Putamen (tissue), 1 donor: ENCODE data around the gene ARL13B.
A peak's percentile ranks its signal among the peaks of the same experiment; 100 is the strongest.
"Not testable (repeated sequence)": the region's sequence is repeated elsewhere in the genome, so short reads cannot be mapped to it uniquely, and the experiment has no call there.

Experiments
- DNase-seq: peaks from one replicate; pipeline ENCODE4 v3.0.0-alpha.2; 2016; ENCODE audit warnings: low spot score

The ARL13B gene

GRCh38 chr3:94001191-94001590, 21.2 kb downstream of the ARL13B start:
- DNase-seq: no peak

DNA sequence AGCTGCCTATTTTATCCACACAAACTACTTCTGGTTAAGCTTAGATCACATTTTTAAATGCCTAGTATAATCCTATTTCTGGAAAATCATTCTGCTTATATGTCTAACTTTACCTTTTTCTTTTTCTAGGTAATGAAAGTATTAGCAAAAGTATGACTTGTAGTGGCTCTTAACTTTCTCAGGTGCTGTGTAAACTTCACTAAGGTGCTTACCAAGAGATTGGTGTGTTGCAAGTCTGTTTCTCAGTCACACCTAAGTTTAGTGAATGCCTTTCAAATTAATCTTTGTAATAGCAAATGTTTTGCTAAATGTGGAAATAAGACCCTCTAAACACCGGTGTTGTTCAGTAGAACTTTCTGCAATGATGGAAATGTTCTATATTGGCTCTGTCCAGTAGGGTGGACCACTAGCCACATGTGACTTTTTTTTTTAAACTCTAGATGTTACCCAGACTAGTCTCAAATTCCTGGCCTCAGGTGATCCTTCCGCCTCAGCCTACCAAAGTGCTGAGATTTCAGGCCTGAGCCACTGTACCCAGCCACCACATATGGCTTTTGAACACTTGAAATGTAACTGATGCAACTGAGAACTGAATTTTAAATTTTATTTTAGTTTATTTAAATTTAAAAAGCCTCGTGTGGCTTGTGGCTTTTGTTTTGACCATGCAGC, 22.0 kb downstream of the ARL13B start:
- DNase-seq: no peak

DNA sequence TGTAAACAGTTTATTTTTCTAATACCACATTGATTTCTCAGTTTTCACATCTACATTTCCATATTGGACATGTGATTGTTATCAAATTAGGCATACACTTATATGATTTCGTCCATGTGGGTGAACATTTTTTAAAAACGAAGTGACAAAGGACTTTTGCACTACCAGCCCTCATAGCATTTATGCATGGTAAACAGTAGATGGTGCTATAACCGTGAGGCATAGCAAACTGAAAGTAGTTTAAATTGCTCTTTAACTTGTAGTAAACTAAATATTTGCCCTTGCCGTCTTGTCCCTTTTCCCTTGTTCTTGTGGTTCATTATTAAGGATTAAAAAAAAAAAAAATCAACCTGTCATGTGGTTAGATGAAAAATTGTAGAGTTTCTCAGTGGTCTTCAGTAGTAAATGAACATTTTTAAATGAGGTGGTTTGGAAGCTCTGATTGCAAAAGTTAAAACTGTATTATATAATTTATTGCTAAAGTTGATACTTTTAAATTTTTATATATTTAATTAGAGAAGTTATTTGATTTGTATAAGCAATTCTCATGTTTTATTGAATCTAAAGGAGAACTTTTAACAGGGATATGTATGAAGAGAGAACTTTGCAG, 24.5 kb downstream of the ARL13B start:
- peak; percentile 39 for DNase-seq

GRCh38 chr3:94008253-94008652, 28.3 kb downstream of the ARL13B start:
- DNase-seq: no peak

GRCh38 chr3:94009608-94010007, 29.7 kb downstream of the ARL13B start:
- no peak for DNase-seq

- DNase-seq: no peak
Measured at GRCh38 chr3:94011233-94011711, 31.3 kb downstream of the ARL13B start.

- no peak for DNase-seq
Measured at GRCh38 chr3:94012185-94012584, 32.2 kb downstream of the ARL13B start.

GRCh38 chr3:94015025-94015424, 35.1 kb downstream of the ARL13B start:
- no peak for DNase-seq

DNA sequence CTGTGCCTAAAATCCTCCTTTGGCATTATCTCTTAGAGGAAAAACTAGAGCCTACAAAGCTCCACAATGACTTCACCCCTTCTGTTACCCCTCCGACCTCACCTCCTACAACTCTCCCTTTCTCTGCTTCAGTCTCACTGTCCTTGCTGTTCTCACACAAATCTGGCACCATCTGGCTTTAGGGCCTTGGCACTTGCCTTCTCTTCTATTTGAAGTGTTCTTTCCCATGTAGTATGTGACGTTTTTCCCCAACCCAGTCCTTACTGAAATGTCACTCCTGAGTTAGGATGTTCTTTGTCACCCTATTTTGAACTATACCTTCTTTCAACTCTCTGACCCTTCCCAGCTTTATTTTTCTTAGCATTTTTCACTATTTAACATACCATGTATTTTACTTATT, 39.7 kb downstream of the ARL13B start:
- DNase-seq: no peak

DNA sequence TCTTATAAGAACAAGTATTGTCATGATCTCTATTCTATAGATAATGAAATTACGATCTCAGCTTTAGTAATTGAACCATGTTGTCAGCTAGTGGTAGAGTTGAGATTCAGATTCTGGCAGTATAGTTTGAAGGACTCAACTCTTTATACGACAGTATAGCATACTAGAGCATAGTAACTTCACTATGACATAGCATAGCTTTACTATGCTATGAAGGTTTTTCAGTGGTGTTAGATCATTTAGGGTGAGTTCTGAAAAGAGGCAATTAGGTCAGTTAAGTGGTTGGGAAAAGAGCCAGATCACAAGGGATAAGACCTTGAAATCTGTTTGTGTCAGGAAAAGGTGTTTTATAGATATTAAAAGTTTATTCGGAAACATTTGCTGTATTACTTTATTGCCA, 40.3 kb downstream of the ARL13B start:
- DNase-seq: no peak

- no peak for DNase-seq
Measured at GRCh38 chr3:94024385-94024784, 44.4 kb downstream of the ARL13B start.

GRCh38 chr3:94026623-94027022, 46.7 kb downstream of the ARL13B start:
- no peak for DNase-seq

DNA sequence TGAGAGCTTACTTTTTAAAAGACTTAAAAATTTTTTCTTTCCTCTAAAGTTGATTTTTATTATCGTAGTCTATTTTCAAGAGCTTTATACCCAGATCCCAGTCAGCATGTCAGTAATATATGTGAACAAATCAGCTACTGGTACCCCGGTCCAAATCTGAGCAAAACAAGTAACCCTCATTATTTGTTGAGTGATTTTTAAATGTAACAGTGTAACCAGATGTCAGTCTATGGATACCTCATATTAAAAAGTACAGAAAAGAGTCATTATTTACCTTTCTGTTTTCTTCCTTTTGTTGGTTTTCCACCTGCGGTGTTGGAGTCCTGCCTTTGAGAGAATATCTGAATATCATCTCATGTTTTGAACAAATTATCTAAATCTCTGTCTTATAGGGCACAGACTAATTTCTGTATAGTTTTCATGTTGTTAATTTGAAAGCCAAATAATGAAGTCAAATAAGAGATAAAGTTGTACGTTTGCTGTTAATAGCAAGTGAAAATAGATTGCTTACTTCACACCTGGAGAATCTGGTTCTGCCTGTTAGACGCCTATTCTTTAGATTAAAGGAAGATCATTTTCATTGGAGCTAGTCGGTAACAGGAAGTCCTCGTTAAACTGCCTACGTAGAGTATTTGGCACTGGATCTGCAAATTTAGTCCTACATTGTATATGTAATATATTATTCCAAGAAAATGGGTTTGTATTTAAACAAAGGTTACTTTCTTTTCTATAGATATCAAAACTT, 48.3 kb downstream of the ARL13B start, which contains the start of gene STX19:
Gene STX19, minus strand, starts transcription at position 505 of the 745 bp plus-strand sequence. CDS start 13,328 bp downstream, outside the sequence.
- no peak for DNase-seq

DNA sequence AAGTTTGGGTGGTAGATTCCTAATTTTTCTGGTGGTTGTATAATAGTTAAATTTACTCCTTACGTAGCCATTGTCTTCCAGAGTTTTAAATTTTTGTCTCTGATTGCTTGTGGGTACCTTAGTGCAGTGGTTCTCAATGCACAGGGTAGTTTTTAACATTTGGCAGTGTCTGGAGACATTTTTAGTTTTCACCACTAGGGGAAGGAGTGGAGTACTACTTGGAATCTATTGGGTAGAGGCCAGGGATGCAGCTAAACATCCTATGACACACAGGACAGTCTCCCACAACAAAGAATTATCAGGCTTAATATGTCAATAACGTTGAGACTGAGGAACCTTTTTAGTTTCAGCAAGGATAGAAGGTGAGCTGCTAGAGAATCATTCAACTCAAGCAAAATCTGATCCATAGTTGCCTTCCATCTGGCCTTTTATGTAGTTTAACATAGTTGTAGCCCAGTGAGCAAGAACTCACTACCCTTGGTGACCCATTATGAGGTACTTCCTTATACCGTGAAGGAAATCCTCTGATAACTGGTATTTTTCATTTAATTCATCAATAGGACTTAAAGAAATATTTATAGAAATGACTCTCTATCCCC, 57.1 kb downstream of the ARL13B start:
- peak; percentile 21 for DNase-seq

- no peak for DNase-seq
Measured at GRCh38 chr3:94043285-94043684, 63.3 kb downstream of the ARL13B start.

GRCh38 chr3:94044100-94044936, 64.4 kb downstream of the ARL13B start:
- DNase-seq: not testable (repeated sequence)

DNA sequence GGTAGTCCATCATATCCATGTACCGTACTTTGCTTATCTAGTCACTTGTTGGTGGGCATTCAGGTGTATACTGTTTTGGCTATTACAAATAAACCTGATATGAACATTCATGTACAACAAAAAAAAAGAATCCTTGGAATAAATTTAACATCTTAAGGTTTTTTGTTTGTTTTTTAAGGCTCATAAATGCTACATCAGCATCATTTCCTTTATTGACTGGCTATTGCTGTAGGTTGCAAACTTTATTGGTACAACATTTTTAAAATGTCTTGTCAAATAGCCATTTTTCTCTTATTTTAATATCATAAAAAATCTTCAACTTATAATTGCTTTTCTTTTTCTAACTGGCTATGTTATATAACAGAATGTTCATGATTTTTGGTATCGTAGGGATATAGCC, 66.6 kb downstream of the ARL13B start:
- no peak for DNase-seq

GRCh38 chr3:94049267-94049666, 69.3 kb downstream of the ARL13B start:
- DNase-seq: no peak

- DNase-seq: no peak
Measured at GRCh38 chr3:94050546-94050945, 70.6 kb downstream of the ARL13B start.

DNA sequence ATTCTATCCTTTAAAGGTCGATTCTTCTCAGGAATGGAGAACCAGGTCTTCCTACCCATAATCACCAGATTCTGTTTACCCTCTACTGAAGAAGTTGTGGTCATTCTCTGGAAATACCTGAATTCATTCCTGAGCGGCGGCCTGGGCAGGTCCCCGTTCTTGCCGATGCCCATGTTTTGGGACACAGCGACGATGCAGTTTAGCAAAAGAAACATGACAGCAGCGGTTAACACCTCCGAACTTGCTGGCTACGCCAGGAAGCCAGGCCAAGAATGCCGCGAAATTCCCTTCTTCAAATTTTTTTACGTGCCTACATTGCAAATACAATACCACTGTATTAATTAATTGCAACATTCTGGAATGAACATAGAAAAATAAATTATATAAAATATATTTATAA, 81.3 kb downstream of the ARL13B start:
- no peak for DNase-seq

GRCh38 chr3:94062513-94063404, 82.8 kb downstream of the ARL13B start, which contains the start of the genes DHFR2 and NSUN3:
Gene DHFR2 (minus strand): TSS chr3:94062916. CDS start chr3:94061511, 1,405 bp downstream.
Gene NSUN3 (plus strand): TSS chr3:94063061. CDS start chr3:94063127, 66 bp downstream.
- peak; percentile 88 for DNase-seq
